NOMO-1 treated with dmso at 0.1 percent for 144 hours (cell line): Measurements from ENCODE around the gene HELZ2.

Experiments
- DNase-seq: peaks from one replicate; lab custom pipeline; 2025; ENCODE audit not compliant: unreplicated experiment; lab: John Stamatoyannopoulos, UW

Gene HELZ2

GRCh38 chr20:63525185-63525584, 48.9 kb downstream of the HELZ2 start:
- no peak for DNase-seq
